ENCODE measurements around the gene BRWD1.

DNA sequence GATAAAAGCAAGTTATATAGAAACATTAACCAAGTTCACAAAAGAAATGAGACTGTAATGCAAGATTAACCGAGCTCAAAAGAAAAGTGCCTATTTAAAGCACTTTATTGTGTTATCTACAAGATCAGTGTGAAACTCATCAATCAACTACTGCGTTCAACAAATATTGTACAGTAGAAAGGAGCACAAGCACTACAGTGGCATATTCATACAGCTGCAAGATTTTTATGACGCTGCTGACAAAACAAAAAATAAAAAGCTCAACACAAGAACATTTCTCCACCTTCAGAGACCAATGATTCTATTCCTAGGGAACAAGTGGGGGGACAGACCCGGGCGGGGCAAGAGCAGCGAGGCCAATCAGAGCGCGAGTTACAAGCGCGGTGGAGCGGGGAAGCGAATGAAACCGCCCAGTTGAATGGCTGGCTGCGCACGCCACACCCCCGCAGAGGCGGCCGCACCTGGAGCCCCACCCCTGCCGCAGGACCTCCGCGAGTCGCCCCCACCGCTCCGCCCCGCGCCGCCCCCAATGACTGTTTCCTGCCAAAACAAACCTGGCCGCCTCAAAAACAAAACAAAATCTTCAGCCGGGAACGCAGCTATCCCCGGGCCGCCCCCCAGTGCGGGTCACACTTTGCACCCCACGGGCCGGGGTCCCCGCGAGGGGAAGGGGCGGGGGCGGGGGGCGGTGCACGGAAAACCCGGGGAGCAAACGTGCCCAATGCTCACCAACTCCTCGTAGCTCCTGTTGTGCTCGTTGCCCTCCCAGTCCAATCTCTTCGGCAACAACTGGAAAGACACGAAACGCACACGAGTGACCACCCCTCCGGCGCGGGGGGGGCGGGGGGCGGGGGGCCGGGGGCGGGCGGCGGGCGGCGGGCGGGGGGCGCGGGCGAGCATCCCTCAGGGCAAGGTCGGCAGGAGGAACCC is 1.1 kb downstream of the BRWD1 start:
- no peak for TF ChIP-seq TEAD4 (IDR thresholded peaks at IDR 0.05; ENCODE audit: low read depth, low read length)
- no peak for TF ChIP-seq TBP (IDR thresholded peaks at IDR 0.05; ENCODE audit: low read depth, low read length)
- TF ChIP-seq TAF1 (IDR thresholded peaks at IDR 0.05; ENCODE audit: low read depth, low read length): peak; percentile 30; the same call in 1 of the 2 replicates
- no peak for TF ChIP-seq CBX8 (IDR thresholded peaks at IDR 0.05; ENCODE audit: borderline replicate concordance, low read depth, low read length)
- no peak for TF ChIP-seq RBBP5 (IDR thresholded peaks at IDR 0.05; ENCODE audit: borderline replicate concordance, low read depth, low read length)
- no peak for TF ChIP-seq HDAC2 (IDR thresholded peaks at IDR 0.05; ENCODE audit: borderline replicate concordance in 1 of 2, low read depth in 2 of 2, low read length in 2 of 2)
- TF ChIP-seq POLR2A (IDR thresholded peaks at IDR 0.05; ENCODE audit: control extremely low read depth in 1 of 2, low read depth in 2 of 2, low read length in 2 of 2): no peak
- TF ChIP-seq JUND (IDR thresholded peaks at IDR 0.05; ENCODE audit: low read length): no peak
- TF ChIP-seq, protein P1, sequence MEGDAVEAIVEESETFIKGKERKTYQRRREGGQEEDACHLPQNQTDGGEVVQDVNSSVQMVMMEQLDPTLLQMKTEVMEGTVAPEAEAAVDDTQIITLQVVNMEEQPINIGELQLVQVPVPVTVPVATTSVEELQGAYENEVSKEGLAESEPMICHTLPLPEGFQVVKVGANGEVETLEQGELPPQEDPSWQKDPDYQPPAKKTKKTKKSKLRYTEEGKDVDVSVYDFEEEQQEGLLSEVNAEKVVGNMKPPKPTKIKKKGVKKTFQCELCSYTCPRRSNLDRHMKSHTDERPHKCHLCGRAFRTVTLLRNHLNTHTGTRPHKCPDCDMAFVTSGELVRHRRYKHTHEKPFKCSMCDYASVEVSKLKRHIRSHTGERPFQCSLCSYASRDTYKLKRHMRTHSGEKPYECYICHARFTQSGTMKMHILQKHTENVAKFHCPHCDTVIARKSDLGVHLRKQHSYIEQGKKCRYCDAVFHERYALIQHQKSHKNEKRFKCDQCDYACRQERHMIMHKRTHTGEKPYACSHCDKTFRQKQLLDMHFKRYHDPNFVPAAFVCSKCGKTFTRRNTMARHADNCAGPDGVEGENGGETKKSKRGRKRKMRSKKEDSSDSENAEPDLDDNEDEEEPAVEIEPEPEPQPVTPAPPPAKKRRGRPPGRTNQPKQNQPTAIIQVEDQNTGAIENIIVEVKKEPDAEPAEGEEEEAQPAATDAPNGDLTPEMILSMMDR (IDR thresholded peaks at IDR 0.05; ENCODE audit: control extremely low read depth in 1 of 3, insufficient read depth in 1 of 3, low read depth in 1 of 3, low read length in 3 of 3): no peak
- no peak for TF ChIP-seq YY1 (IDR thresholded peaks at IDR 0.05; ENCODE audit: low read depth, low read length)
- no peak for TF ChIP-seq EZH2 (IDR thresholded peaks at IDR 0.05; ENCODE audit: low read depth, low read length, severe bottlenecking)
- TF ChIP-seq JUN (IDR thresholded peaks at IDR 0.05; ENCODE audit: low read depth, low read length): no peak

All from H1 (cell line).